Fibroblast of skin of right biceps (primary cell): Measurements from ENCODE around the gene C1QTNF4.

Experiments used
- DNase-seq: peaks from one replicate; pipeline ENCODE4 v3.0.0-alpha.2; 2013

C1QTNF4 gene

DNA sequence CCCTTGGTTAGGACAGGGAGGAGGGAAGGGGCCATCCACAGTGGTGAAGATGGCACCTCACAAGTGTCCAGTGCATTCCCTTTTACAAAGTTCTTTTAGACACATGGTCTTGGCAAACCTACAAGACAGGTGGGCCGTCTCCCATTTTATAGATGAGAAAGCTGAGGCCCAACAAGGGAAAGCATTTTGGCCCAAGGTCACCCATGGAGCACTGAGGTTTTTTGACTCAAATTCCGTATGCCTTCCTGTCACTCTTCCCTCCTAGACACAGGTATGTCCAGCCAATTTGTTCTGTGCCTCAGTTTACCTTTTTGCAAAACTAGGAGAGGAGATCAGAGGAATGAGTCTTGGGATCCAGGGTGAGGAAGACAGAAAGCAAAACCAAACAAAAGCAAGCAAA, 1.2 kb downstream of the C1QTNF4 start:
- no peak for DNase-seq

DNA sequence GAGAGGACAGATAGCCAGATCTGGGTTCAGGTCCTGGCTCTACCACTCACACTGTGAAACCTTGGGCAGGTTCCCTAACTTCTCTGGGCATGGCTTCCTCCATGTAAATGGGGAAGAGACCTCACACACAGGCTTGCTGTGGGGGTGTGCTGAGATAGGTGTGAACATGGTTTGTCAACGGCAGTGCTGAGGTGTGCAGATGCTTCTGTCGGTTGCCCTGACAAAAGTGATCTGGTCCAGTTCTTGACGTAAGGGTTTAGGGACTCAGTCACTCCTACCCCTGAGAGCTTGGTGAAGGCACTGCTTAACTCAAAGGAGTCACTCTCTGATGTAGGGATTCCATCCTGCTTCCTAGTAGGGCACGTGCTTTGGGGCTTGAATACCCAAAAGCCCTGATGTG, 2.0 kb downstream of the C1QTNF4 start:
- DNase-seq = no peak

DNA sequence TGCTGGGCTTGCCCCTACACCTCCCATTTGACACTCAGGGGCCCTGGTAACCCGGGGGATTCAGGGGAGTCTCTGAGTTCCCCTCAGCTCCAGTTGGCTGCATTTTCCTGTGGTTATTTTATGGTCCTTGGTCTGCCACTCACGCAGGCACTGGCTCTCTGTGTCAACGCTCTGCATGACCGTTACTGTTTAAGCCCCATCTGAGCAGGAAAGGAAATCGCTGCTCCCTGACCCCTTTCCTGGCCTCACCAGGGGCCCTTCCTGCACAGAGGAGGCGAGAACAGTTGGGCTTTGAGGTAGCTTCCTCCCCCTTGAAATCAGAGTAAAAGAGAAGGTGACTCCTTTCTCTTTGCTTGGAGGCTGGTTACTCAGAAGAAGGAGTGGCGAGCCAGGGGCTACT, 2.4 kb downstream of the C1QTNF4 start:
- DNase-seq = no peak

DNA sequence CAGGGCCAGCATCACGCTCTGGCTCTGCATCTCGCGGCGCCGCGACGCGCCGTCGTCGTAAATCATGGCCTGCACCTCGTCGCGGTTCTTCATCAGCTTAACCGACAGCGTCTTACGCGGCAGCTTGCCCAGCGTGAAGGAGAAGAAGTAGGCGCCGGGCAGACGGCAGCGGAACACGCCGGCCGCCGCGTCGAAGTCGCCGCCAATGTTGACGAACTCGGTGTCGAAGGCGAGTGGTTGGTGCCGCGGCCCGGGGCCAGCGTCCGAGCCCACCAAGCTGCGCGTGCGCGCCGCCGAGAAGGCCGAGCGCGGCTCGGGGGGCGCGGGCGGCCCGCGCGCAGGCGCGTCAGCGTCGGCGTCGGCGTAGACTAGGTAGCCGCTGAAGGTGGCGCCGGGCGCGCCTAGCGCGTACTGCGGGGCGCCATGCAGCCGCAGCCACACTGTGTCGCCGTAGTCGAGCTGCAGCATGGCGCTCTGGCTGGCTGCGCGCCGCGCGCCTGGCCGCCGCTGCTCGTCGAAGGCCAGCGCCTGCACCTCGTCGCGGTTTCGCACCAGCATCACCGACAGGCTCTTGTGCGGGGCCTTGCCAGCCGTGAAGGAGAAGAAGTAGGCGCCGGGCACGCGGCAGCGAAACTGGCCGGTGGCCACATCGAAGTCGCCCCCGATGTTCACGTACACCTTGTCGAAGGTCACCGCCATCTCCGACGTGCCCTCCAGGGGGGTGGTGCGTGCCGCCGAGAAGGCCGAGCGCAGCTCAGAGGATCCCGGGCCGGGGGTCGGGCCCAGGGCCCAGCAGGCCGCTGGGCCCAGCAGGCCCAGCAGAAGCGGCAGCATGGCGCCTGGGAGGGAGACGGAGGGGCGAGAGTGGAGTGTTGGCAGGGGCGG, 4.0 kb downstream of the C1QTNF4 start:
- peak; percentile 52 for DNase-seq

DNA sequence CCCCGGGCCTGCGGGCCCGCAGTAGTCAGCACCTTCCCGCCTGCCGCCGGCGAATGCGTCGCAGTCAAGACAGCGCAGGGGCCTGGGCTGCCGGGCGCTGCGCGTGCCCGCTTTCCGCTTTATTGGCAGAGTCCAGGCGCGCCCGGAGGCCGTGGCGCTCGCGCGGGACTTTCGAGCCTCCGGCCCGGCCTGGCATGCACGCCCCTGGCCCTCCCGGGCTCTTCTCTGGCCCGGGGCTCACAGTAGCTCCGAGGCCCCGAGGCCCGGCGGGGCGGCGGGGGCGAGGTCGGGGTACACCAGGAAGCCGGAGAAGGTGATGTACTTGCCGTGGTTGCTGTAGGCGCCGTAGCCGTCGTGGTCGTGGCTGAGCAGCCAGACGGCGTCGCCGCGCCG, 4.6 kb downstream of the C1QTNF4 start:
- DNase-seq = peak; percentile 20

DNA sequence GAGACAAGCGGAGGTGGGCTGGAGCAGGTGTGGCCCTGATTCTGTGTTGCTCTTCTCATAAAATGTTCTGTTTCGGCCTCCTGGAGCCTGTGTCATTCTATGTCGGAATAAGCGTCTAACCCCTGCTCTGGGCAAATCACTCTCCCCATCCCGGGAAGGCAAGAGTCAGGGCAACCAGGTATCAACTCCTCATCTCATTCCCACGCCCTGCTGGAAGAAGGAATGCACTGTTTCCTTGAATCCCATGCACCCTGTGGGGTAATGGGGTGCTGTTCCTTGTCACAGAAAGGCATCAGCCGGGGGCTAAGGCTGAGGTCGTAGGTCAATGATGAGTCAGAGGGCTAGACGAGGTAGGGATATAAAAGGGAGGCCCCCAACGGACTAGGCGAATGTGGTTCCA, 5.1 kb downstream of the C1QTNF4 start:
- no peak for DNase-seq

DNA sequence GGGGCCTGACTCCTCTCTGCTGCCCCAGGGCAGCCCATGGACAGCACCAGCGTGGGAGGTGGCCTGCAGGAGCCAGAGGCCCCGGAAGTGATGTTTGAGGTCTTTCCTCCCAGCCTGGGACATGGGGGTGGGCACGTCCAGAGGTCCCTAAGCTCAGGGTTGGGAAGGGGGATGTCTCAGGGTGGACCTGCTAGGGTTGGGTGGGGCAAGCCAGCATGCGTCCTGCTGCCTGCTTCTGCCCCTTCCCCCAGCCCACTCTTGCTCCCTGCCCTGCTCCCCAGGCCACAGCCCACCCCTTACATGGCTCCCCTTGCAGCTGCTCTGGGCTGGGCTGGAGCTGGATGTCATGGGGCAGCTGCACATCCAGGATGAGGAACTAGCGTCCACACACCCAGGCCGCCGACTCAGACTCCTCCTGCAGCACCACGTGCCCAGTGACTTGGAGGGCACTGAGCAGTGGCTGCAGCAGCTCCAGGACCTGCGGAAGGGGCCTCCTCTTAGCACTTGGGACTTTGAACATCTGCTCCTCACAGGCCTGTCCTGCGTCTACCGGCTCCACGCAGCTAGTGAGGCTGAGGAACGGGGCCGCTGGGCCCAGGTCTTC, 6.4 kb downstream of the C1QTNF4 start:
- DNase-seq = no peak

DNA sequence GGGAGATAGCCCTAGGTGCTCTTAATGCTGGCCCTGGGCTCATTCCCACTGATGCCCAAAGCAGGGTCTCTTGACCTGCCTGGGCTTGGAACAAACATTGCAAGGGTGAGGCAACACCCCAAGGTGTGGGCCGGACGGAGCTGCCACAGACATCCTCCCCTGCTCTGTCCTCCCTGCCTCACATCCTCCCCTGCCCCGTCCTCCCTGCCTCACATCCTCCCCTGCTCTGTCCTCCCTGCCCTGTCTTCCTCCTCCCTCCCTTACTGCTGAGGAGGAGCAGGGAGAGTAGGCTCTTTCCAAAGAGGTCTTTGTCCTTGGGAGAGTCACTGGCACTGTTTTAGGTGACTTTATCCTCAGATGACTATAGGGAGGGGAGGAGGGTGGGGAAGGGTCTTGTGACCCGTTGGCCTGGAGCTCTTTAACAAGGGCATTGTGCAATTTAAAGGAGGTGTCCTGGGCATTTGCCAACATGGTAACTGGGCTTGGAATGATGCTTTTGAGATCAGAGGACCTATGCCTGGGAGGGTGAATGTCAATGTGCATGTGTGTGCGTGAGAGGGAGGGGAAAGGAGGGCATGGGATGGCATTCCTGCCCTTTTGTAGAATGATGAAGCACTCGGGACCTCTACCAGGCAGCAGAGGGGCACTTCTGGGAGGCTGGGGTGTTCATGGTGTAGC, 7.0 kb downstream of the C1QTNF4 start:
- DNase-seq = no peak

DNA sequence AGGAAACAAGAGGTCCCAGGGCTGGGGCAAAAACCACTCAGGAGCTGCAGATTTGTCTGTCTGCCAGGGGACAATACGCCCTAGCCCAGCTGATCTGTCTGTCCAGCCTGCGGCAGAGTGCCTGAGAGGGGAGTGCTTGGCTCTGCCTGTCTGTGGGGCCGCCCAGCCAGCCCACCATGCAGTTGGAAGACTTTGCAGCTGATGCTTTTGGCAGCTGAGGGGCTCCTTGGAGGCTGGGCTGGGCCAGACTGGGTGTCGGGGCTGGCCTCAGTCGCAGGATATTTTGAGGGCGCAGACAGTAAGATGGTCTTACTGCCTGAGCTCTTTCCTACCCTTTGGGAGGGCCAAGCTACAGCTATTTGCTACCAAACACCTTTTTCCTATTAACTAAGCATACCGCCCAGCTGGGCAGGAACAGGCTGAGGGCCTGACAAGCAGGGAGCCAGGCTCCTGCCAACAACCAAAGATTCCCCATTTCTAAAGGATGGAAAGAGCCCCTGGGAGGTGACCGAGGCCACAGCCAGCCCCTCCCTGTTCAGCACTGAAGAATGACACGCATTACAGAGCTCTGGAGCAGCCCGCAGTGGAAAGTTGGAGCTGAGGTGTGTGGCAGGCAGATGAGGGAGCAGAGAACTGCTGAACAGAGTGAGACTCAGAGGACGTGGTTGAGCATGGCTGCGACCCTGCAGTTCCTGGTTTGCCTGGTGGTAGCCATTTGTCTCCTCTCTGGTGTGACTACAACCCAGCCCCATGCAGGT, 7.9 kb downstream of the C1QTNF4 start, which contains the start of gene FAM180B:
Gene FAM180B (plus strand): TSS at position 581 of the 758 bp plus-strand sequence. CDS start 91 bp downstream, at position 672.
- no peak for DNase-seq

DNA sequence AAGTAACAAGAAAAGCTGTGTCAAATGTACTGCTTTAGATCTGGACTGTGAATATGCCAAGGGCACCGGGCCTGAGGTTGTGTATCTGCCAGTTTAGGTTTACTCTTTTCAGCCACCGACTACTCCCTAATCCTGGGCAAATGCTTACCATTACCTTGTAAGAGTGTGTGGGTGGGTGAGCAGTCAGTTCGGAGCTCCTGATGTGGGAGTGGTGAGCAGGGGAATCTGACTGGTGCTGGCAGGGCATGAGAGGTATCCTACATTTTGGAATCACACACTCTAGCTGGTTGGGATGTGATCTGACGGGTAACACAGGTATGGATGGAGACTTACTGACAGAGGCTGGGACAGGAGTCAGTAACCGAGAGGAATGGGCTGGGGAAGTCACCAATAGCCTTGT, 10.4 kb downstream of the C1QTNF4 start:
- no peak for DNase-seq

DNA sequence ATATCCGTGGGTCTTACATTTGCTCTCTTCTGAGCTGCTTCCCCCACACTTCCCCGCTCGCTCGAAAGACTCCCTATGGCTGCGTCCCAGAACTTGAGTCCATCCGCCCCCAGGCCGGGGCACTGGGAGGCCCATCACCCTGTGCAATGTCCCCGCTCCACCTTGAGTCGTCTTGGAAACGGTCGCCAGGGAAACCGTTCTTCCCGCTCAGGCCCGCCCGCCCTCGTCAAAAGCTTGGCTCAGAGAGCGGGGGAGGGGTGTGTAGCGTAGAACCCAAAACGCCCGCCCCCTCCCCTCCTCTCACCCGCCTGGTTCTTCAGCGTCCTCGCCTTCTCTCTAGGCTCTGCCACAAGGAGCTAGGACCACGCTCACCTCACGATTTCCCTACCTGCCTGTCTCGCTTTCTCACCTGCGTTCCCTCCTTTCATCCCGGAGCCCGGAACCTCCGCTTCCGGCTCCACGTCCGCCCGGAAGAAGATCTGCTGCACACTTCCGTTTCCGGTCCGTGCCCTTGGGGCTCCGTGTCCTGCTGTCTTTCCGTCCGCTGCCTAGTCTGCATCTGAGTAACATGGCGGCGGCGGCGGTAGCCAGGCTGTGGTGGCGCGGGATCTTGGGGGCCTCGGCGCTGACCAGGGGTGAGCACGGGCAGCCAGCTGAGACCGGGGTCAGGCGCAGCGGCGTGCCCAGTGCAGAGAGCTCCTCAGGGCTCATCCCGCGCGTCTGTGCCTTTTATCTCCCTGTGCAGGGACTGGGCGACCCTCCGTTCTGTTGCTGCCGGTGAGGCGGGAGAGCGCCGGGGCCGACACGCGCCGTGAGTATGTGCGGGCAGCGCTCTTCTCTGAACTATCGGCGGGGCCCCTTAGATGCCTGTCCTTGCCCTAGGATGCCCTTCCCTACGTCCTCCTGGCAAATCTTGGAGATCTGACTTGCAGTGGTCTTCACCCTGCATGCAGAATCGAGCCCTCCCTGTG, 15.4 kb downstream of the C1QTNF4 start, which contains the start of the genes KBTBD4 and NDUFS3:
Gene KBTBD4 (minus strand): TSS at position 447 of the 971 bp plus-strand sequence. CDS start 19 bp downstream, at position 428.
Gene NDUFS3 (plus strand): TSS at position 551 of the 971 bp plus-strand sequence. CDS start 18 bp downstream, at position 569.
- peak; percentile 88 for DNase-seq

DNA sequence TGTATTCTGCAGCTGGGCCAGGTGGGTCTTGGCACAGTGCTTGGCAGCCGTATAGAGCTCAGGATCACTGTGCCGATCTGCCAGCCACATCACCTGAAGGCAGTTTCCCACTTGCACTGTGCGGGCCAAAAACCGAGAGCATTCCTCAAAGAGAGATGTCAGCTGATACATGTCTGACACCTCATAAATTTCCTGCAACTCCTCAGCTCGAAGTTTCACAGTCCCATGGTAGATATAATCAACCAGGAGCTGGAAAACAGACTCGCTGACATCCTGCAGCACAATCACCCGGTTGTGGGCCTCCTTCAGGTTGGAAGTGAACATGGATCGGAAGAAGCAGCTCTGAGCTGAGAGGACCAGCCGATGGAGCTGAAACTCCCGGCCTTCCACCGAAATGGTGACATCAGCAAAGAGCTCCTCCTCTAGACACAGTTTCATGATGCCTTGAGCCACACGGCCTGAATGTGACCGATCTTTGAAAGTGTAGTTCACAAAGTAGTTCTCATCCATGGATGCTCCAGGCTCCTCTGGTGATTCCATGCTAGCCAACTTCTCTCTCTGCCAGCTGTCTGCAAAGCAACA, 16.7 kb downstream of the C1QTNF4 start:
- DNase-seq = no peak

DNA sequence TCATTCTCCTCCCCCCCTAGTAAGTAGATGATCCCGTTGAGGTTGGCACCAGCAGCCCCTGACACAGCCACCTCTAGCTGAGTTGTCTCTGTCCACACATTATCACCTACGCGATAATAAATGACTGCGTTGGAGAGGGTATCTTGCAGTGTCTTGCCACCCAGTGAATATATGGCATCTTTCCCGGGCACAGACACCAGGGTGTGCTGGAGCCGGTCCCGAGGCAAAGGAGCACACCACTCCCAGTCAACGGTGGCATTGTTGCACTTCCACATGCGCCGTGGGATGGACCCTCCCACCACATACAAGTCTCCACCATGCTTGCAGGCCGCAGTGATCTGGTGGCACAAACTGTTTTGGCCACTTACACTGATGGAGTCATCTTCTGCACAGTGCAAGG, 20.9 kb downstream of the C1QTNF4 start:
- no peak for DNase-seq

DNA sequence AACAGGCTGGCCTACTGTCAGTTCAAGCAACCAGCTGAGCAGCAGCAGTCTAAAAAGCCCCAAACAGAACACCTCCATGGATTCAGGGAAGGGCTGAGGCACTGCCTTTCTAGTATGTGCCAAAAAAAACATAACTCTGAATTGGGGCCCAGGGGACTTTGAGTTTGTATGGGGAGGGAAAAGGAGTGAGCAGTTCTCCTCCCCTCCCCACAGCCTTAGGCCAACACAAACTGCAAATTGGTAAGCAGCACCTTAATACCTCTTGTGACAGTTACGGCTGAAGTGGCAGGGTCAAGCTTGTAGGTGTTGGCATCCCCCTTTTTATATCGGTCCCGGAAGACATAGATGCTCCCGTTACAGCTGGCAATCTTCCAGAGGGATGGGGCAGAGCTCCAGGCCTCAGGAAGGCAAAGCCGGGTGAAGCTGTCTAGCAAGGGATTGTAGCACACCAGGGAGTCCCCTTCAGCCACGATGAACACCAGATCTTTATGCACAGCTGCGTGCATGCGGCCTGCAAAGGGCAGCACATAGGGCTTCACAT, 21.4 kb downstream of the C1QTNF4 start:
- DNase-seq = no peak

DNA sequence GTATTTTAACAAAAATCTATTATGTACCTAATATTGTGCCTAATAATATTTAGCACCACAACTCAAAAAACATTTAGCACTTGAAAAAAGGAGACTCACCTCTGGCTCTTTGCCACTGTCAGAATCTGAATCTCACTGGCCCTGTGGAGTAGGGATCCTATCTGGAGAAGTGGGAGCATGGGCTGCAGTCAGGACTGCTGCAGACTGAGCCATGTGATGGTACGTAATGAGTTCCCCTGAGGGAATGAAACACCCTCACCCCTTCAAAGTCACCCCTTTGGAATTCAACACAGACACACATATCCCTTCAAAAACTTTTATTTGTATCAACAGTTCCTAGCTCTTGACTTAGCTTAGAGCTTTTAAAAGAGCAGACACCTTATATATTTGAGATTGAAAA, 22.3 kb downstream of the C1QTNF4 start:
- DNase-seq = peak; percentile 43

DNA sequence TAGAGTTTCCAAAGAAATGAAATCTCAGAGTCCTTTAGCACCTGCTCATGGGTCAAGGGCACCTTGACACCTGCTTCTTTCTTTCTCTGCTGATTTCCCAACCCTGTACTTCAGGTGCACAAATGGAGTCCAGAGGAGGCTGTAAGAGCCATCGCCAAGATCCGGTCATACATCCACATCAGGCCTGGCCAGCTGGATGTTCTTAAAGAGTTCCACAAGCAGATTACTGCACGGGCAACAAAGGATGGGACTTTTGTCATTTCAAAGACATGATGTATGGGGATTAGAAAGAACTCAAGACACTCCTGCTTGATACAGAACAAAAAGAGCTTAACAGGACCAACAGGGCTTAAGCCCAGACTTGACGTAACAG, 22.9 kb downstream of the C1QTNF4 start:
- no peak for DNase-seq

DNA sequence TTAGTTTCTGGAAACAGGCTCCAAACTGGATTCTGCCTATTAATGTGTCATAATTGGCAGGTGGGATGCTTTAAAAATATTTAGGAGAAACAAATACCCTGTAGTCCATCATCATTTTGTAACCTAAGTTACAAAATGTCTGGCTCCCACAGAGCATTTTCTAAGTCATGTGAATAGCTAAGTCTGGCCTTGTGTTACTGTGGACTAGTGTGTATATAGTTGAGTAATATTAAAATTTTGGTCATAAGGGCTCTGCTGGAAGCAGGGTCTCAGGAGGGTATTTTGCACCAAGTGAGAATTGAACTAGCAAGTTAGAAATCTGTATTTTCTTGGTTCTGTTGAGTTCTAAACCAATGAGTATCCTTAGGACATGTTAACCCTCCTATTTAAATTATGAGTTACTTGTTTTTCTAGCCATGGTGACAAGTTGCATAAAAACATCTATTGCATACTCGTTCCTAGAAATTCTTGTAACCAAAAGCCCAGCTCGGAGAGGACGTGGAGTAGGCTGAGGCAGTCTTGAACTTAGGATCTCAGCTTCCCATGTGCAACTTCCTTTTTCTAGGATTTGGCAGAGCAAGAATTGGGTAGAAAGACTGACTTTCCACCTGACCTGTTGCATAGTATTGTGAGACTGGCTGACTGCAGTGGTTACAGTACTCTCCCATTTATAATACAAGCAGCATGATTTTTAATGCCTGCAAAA, 23.4 kb downstream of the C1QTNF4 start:
- no peak for DNase-seq

DNA sequence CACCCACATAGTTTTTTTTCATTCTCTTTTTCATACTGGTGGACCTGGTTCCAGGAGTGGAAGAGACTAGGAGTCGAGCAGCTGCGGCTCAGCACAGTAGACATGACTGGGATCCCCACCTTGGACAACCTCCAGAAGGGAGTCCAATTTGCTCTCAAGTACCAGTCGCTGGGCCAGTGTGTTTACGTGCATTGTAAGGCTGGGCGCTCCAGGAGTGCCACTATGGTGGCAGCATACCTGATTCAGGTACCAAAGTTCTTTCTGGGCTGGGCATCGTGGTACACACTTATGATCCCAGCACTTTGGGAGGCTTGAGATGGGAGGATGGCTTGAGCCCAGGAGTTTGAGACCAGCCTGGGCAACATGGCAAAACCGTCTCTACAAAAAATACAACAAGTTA, 24.6 kb downstream of the C1QTNF4 start:
- no peak for DNase-seq

DNA sequence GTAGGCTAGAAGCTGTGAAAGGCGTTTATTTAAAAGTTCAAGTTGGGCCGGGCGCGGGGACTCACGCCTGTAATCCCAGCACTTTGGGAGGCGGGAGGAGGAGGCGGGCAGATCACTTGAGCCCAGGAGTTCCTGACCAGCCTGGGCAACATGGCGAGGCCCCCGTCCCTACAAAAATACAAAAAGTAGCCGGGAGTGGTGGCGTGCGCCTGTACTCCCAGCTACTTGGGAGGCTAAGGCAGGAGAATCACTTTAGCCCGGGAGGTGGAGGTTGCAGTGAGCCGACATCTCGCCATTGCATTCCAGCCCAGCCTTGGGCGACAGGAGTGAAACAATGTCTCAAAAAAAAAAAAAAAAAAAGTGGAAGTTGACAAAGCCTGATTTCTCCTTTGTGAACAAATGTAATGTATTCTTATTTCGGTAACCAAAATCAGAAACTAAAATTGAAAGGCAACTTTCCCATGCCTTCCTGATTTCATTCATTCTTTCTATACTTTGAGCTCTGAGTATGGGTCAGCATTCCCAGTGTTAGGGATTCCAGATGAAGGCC, 28.0 kb downstream of the C1QTNF4 start:
- no peak for DNase-seq
